HG02588 (cell line): ENCODE data around the gene SPOP.
"Not testable (repeated sequence)": the region's sequence is repeated elsewhere in the genome, so short reads cannot be mapped to it uniquely, and the experiment has no call there.

Experiments used
- ATAC-seq: cut with Tn5 transposase; IDR thresholded peaks from one replicate; pipeline ENCODE4 v1.9.1; 2021; ENCODE audit warnings: mild to moderate bottlenecking, moderate library complexity; ENCODE audit not compliant: unreplicated experiment

SPOP gene

GRCh38 chr17:49554694-49555494 lies 123.0 kb downstream of the SPOP start:
- no peak for ATAC-seq

- ATAC-seq, result no peak
Measured at GRCh38 chr17:49553676-49554335, 124.1 kb downstream of the SPOP start.

GRCh38 chr17:49552070-49552751 lies 125.7 kb downstream of the SPOP start:
- no peak for ATAC-seq

- no peak for ATAC-seq
Measured at GRCh38 chr17:49551221-49552069, 126.5 kb downstream of the SPOP start.

- not testable (repeated sequence) for ATAC-seq
Measured at GRCh38 chr17:49550764-49551163, 127.1 kb downstream of the SPOP start.

GRCh38 chr17:49549691-49550678 lies 127.9 kb downstream of the SPOP start:
- ATAC-seq, result no peak

- no peak for ATAC-seq
Measured at GRCh38 chr17:49549311-49549605, 128.6 kb downstream of the SPOP start.
